ENCODE data around the gene GCG.

GCG gene

DNA sequence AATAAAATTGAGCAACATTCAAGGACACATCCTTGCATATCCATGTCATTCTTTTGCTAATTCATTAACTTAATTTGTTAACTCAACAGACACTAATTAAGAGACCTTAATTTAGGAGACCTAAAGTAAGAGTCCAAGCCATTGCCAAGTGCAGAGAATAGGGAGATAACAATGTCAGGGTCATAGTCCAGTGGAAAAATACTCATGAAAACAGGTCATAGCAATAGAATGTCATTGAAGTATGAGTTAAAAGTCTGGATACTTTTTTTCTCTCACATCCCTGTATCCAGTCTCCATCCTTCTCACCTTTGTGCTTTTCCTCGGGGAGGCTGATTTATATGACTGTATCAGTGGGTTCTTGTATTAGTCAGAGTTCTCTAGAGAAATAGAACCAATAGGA is 51.5 kb downstream of the GCG start:
- no peaks in the 10 kb centered on the region for H3K27me3 ChIP-seq (ENCODE audit: control insufficient read depth, insufficient read depth, low read length)
- no peak overlapping the region for H3K9ac ChIP-seq (ENCODE audit: low read length)
- no peak overlapping the region for H3K4me3 ChIP-seq (ENCODE audit: low read depth, low read length)
- H3K27ac ChIP-seq (ENCODE audit: low read depth, low read length), result no peak overlapping the region
- H3K36me3 ChIP-seq (ENCODE audit: control insufficient read depth, insufficient read depth, low read length), result no peaks in the 10 kb centered on the region
- H3K4me1 ChIP-seq (ENCODE audit: control insufficient read depth, insufficient read depth, low read length), result no peaks in the 10 kb centered on the region
- H3K9me3 ChIP-seq (ENCODE audit: control insufficient read depth, insufficient read depth, low read depth, low read length), result no peaks in the 10 kb centered on the region

DNA sequence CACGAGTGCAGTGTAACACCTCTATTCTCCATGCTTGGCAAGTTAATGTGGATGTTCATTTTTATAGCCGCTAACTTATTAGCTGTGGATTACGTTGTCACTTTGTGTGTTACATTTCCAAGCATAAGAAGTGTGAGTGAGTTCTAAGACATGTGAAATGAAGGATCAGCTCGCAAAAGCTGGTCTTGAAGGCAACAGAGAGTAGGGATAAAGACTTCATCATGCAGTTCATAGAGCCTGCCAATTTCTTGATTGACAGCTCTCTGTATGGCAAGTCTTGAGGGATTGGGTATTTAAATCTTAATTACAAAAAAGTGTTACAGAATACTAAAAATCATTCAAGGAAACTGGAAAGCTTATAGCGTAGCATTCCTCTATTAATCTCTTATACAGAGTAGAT is 52.2 kb downstream of the GCG start:
- H3K9me3 ChIP-seq (ENCODE audit: control insufficient read depth, insufficient read depth, low read depth, low read length), result no peaks in the 10 kb centered on the region
- no peak overlapping the region for H3K9ac ChIP-seq (ENCODE audit: low read length)
- H3K27ac ChIP-seq (ENCODE audit: low read depth, low read length), result no peak overlapping the region
- no peaks in the 10 kb centered on the region for H3K27me3 ChIP-seq (ENCODE audit: control insufficient read depth, insufficient read depth, low read length)
- no peak overlapping the region for H3K4me3 ChIP-seq (ENCODE audit: low read depth, low read length)
- no peaks in the 10 kb centered on the region for H3K36me3 ChIP-seq (ENCODE audit: control insufficient read depth, insufficient read depth, low read length)
- H3K4me1 ChIP-seq (ENCODE audit: control insufficient read depth, insufficient read depth, low read length), result no peaks in the 10 kb centered on the region

Data from HUES6 (cell line).